HK-2 (cell line): ENCODE results near the gene BATF.

Experiments
- DNase-seq: peaks from one replicate; pipeline ENCODE4 v3.0.0-alpha.2; 2018; ENCODE audit not compliant: unreplicated experiment

The BATF gene

GRCh38 chr14:75499084-75499875 lies 23.0 kb upstream of the BATF start:
- no peak for DNase-seq

GRCh38 chr14:75501080-75501479 lies 21.2 kb upstream of the BATF start:
- no peak for DNase-seq

- no peak for DNase-seq
Measured at GRCh38 chr14:75504411-75504810, 17.9 kb upstream of the BATF start.

DNA sequence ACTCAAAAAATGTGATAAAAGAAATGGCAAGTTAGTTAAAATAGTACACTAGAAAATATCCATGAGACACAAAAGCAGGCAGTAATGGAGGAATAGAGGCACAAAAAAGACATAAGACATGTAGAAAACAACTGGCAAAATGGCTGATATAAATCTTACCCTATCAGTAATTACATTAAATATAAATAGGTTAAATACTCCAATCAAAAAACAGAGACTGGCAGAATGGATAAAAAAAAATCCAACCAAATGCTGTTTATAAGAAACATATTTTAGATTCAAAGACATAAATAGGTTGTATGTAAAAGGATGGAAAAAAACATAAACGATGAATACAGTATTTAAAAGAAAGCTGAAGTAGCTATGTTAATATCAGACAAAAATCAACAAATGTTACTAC lies 15.3 kb upstream of the BATF start:
- no peak for DNase-seq

DNA sequence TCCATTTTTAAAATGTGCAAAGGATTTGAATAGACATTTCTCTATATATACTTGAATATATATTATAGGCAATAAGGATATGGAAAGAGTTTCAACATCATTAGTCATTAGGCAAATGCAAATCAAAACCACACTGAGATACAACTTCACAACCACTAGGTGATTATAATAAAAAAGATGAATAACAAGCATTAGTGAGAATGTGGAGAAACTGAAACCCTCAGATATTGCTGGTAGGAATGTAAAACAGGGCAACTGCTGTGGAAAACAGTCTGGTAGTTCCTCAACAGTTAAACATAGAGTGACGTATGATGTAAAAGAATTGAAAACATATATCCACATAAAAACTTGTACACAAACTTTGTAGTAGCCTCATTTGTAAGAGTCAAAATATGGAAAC lies 11.7 kb upstream of the BATF start:
- no peak for DNase-seq

DNA sequence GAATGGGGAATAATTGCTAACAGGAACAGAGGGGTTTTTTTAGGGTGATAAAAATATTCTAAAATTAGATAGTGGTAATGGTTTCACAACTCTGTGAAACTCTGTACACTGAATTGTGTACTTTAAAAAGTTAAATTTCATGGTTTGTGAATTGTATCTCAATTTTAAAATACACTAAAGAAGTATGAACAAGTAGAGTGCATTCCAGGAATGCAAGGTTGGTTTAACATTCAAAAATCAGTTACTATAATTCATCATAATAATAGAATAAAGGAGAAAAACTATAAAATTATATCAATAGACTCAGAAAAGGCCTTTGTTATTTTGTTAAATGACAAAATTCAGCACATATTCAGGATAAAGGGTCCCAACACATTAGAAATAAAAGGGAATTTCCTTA lies 11.1 kb upstream of the BATF start:
- DNase-seq: no peak

DNA sequence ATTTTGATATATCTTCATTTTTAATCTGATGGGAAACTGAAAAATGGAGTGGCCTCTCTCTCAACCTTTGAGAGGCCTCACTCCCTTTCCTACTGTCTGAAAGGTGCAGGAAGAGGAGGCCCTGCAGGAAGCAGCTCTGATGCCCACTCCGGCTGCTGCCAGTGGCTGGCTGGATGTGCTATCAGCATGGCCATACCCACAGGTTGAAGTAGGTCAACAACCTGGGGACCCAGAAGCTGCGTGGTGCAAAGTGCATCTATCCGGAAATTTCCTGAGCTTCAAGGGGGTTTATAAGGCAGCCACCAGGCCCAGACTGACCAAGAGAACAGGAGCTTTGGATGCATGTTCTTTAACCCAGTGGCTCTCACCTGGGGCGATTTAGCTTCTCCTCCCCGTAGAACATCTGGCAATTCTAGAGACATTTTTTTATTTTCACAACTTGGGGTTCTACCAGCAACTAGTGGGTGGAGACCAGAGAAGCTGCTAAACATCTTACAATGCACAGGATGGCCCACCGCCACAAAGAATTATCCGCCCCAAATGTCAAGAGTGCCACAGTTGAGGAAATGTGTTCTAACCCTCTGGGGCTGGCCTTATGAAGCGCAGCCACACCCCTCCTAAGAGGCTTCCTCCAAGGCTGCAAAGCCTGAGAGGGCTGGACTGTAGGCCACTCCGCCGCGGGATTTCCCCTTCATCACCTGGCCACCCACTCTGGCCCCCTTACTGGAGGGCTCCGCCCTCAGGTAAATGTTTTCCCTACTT lies 8.2 kb upstream of the BATF start:
- no peak for DNase-seq

DNA sequence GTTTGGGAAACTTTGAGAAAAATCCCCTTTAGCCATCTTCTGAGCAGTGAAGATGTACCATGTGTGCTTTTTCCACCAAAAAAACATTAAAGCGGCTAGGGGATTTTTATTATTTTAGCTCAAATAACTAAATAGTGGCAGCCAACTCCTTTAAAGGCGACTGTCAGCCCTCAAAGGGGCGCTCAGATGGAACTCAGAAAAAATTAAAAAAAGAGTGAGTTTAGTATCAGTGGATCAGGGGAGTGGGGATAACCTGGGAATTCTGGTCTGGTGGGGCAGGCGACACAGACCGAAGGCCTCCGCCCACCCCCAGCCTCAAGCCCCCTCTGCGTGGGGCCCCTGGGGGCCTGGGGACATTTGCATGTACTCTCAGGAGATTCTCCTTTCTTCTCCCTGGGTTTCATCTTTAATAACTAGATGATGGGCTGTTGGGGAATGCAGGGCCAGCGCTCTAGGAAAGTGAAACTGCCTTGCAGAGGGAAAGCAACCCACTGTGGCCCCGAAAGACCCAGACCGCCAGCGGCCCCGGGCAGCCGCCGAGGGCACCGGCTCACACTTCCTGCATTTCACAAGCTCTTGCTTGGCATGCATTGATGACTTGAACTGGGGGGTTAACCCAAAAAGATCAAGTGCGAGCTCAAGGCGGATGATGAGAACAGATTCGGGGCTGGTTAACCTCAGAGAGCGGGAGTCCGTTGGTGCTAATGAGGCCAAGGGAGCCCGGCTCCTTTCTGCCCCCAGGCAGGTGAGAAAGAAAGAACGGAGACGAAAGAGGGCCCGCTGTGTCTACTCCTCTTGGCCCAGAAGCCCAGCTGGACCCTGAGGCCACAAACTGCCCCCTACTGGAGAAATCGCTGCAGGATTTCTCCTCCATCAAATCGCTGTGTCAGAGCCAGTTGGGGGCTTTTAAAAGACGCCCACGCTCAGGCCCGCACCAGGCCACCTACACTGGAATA lies 7.3 kb upstream of the BATF start:
- no peak for DNase-seq

- no peak for DNase-seq
Measured at GRCh38 chr14:75515629-75515996, 6.7 kb upstream of the BATF start.

DNA sequence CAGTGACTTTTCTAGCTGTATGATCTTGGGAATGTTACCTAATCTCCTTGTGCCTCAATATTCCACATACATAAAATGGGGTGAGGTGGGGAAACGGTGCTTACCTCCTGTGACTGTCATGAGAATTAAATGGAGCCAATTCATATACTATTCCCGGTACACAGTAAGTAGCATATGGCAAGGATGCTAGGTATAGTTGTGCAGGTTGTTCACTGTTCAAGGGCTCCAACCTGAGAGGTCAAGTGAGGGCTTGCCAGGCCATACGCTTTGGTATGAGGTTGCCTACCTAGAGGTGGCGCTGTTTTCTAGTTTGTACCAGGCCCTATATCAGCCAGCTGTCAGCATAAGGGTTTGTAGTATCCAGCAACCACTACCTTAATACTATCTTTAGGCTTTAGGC lies 3.6 kb upstream of the BATF start:
- DNase-seq: no peak

- DNase-seq: no peak
Measured at GRCh38 chr14:75519394-75519793, 2.9 kb upstream of the BATF start.

GRCh38 chr14:75519826-75520728 lies 2.2 kb upstream of the BATF start:
- DNase-seq: no peak

- DNase-seq: no peak
Measured at GRCh38 chr14:75520852-75521251, 1.4 kb upstream of the BATF start.

GRCh38 chr14:75521415-75522199 lies 662 bp upstream of the BATF start:
- DNase-seq: no peak

GRCh38 chr14:75522983-75523318 lies 682 bp downstream of the BATF start:
- no peak for DNase-seq

DNA sequence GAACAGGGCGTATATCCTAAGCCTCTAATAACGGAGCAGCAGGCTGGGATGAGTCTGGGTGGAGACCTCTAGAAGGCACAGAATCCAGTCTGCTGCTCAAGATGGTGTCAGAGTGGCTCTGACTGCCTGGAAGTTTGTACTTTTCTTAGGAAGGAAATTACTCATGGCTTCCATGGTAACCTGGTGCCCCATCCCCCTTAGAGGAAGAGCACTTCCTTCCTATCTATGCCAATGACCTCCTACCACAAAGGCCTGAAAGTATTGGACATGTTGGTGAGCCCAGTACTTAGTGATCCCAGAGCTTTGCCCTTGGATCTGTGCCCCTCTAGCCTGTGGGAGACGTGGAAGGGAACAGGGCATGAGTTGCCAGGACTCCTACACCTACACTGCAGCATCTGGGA lies 1.5 kb downstream of the BATF start:
- DNase-seq: peak; percentile 14

DNA sequence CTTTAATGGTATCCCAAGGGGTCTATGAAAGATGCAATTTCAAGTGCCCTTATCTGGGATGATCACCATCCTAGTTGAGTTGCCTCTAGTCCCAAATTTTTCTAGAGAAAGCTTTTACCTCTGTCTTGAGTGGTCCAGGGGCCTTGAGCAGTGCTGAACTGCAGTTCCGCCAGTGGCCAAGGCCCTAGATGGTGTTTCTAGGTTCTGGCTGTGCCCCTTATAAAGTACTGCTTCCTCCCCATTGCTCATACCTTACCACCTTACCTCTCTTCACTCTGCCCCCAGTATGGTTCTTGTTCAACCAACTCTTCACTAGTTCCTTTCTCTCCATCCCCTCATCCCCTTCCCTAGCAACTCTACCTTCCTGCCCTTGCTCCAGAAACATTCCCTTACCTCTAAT lies 3.7 kb downstream of the BATF start:
- no peak for DNase-seq

DNA sequence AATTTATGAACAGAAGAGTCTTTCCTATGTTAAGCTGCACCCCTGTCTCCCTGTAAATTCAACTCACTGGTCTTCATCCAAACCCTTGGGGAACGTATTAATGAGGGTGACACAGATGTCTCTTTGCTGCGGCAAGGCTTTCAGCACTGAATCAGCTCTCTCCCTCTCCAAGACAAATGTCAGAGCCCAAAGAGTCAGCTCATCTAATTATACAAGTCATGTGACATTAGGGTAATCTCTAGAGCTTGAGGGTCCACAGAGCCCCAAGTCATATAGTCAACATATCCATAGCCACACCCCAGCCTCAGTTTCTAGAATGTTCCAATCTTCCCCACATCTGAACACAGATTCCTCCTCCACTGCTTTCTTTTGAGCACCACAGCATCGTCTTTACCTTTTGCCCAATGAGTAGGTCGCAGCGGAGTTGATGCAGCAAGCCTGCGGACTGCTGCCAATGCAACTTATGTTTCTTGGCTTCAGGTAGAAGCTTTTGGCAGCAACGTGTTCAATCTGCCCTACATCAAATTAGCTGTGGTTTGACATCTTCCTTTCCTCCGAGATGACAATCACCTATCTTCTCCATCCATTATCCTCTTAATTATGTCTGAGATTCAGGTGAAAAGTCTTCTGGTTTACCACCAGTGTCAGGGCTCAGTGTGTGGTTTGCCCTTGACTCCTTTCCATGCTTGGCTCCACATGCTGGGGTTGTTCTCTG lies 5.3 kb downstream of the BATF start:
- no peak for DNase-seq

- DNase-seq: no peak
Measured at GRCh38 chr14:75531256-75531655, 9.0 kb downstream of the BATF start.
